Activated naive CD4-positive, alpha-beta T cell treated with anti-CD3 and anti-CD28 coated beads, Interleukin-2, amount 10 ng/mL, durations not matched to agents 7 days and 5 days (primary cell): ENCODE data around the gene PNMA6E.

Experiments used
- CTCF ChIA-PET: fragments of 350-600 bp; sonication (Branson Sonifier 250); formaldehyde crosslinking; loops from one replicate; lab custom pipeline; 2021; ENCODE audit warnings: antibody characterized with exemption; lab: Charles Lee
- DNase-seq: peaks from one replicate; pipeline ENCODE4 v3.0.0-alpha.2; 2020
- H3K27ac Mint-ChIP-seq: one replicate; pipeline ENCODE4 v1.8.0; 2021; ENCODE audit warnings: mild to moderate bottlenecking, moderate library complexity, mixed read lengths
- H3K27me3 Mint-ChIP-seq: one replicate; pipeline ENCODE4 v1.8.0; 2021; ENCODE audit warnings: mild to moderate bottlenecking, mixed read lengths
- H3K36me3 Mint-ChIP-seq: one replicate; pipeline ENCODE4 v1.8.0; 2021; ENCODE audit warnings: mixed read lengths
- H3K4me1 Mint-ChIP-seq: one replicate; pipeline ENCODE4 v1.8.0; 2021; ENCODE audit warnings: mixed read lengths
- H3K4me3 Mint-ChIP-seq: one replicate; pipeline ENCODE4 v1.8.0; 2021; ENCODE audit warnings: mild to moderate bottlenecking, moderate library complexity, mixed read lengths
- H3K9me3 Mint-ChIP-seq: one replicate; pipeline ENCODE4 v1.8.0; 2021; ENCODE audit warnings: mixed read lengths

PNMA6E gene

GRCh38 chrX:153378607-153379006 lies 22.5 kb downstream of the PNMA6E start:
- Mint-ChIP-seq H3K9me3 (no peaks in the 10 kb centered on the region), H3K4me3 (no peak overlapping the region), H3K4me1 (no peaks in the 10 kb centered on the region), H3K27me3 (no peaks in the 10 kb centered on the region), H3K27ac (no peak overlapping the region), H3K36me3 (no peaks in the 10 kb centered on the region)
- DNase-seq: no peak
- CTCF ChIA-PET: no interaction called here

DNA sequence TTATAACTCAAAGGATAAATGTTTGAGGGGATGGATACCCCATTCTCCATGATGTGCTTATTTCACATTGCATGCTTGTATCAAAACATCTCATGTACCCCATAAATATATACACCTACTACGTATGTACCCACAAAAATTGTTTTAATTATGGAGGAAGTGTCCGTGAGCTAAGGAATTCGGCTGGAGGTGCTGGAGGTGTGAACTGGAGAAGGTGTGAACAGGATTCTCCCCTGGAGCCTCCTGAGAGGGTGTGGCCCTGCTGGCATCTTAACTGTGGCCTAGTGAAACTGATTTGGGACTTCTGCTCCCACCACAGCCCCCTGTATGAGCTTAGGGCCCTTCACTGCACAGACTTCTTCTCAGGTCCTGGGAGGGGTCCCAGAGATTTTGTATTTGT lies 23.4 kb downstream of the PNMA6E start:
- H3K4me3 Mint-ChIP-seq: no peak overlapping the region
- CTCF ChIA-PET: no interaction called here

DNA sequence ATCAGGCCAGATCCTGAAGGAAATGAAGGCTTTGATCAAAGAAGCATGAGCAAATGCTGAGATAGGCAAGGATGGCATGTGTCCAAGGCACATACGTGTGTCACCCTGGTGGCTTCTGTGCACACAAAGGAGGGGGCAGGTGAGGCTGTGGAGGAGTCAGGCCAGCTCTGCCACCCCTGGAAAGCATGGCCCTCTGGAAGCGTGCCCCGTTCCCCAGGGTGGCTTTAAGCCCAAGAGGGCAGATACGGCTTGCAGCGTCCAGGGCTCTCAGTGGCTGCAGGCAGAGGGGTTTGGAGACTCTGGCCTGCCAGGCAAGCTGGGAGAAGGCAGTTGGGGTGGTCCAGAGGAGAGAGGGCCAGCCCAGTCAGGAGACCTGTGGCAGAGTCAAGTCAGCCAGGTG lies 25.6 kb downstream of the PNMA6E start:
- no peak for DNase-seq
- peaks cover 1% of the 10 kb centered on the region for H3K4me1 Mint-ChIP-seq
- H3K27me3 Mint-ChIP-seq: peaks cover 3% of the 10 kb centered on the region
- H3K36me3 Mint-ChIP-seq: no peaks in the 10 kb centered on the region
- H3K27ac Mint-ChIP-seq: no peak overlapping the region
- no peaks in the 10 kb centered on the region for H3K9me3 Mint-ChIP-seq
- H3K4me3 Mint-ChIP-seq: no peak overlapping the region
- CTCF ChIA-PET: no interaction called here

More for the DNA sequence above, 23.4 kb downstream of the PNMA6E start:
- H3K27me3 Mint-ChIP-seq: peaks cover 3% of the 10 kb centered on the region
- no peak for DNase-seq
- no peaks in the 10 kb centered on the region for H3K36me3 Mint-ChIP-seq
- no peaks in the 10 kb centered on the region for H3K4me1 Mint-ChIP-seq
- no peaks in the 10 kb centered on the region for H3K9me3 Mint-ChIP-seq
- H3K27ac Mint-ChIP-seq: no peak overlapping the region

DNA sequence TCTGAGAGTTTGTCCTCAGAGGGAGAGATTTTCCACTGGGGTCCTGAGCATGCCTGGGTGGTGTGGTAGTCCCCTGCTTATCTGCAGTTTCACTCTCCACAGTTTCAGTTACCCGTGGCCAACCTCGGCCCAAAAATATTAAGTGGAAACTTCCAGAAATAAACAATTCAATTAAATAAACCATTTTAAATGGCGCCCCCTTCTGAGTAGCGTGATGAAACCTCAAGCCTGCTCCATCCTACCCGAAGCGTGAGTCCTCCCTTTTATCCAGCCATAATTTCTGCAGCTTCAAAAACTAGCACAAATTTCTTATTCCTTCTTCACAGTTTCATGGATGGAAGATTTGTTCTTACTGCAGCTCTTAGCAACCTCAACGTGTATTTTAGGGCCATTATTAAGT lies 26.7 kb downstream of the PNMA6E start:
- no peak overlapping the region for H3K27ac Mint-ChIP-seq
- H3K36me3 Mint-ChIP-seq: no peaks in the 10 kb centered on the region
- peaks cover 3% of the 10 kb centered on the region for H3K4me1 Mint-ChIP-seq
- H3K4me3 Mint-ChIP-seq: no peak overlapping the region
- peaks cover 3% of the 10 kb centered on the region for H3K27me3 Mint-ChIP-seq
- H3K9me3 Mint-ChIP-seq: no peaks in the 10 kb centered on the region
- no peak for DNase-seq
- CTCF ChIA-PET: no interaction called here

- Mint-ChIP-seq H3K27me3 (peaks cover 3% of the 10 kb centered on the region), H3K4me1 (peaks cover 3% of the 10 kb centered on the region), H3K4me3 (no peak overlapping the region), H3K36me3 (no peaks in the 10 kb centered on the region), H3K27ac (no peak overlapping the region), H3K9me3 (no peaks in the 10 kb centered on the region)
- CTCF ChIA-PET: no interaction called here
- DNase-seq: no peak
Measured at GRCh38 chrX:153372949-153373348, 28.2 kb downstream of the PNMA6E start.

GRCh38 chrX:153371256-153371655 lies 29.9 kb downstream of the PNMA6E start:
- CTCF ChIA-PET: no interaction called here
- Mint-ChIP-seq H3K4me1 (peaks cover 3% of the 10 kb centered on the region), H3K27me3 (peaks cover 3% of the 10 kb centered on the region), H3K36me3 (no peaks in the 10 kb centered on the region), H3K27ac (no peak overlapping the region), H3K4me3 (no peak overlapping the region), H3K9me3 (no peaks in the 10 kb centered on the region)
- DNase-seq: no peak

- Mint-ChIP-seq H3K36me3 (peaks cover 2% of the 10 kb centered on the region), H3K27me3 (peaks cover 3% of the 10 kb centered on the region), H3K4me3 (no peak overlapping the region), H3K27ac (no peak overlapping the region), H3K9me3 (no peaks in the 10 kb centered on the region), H3K4me1 (peaks cover 7% of the 10 kb centered on the region)
- no peak for DNase-seq
- CTCF ChIA-PET: no interaction called here
Measured at GRCh38 chrX:153370293-153371055, 30.7 kb downstream of the PNMA6E start.

DNA sequence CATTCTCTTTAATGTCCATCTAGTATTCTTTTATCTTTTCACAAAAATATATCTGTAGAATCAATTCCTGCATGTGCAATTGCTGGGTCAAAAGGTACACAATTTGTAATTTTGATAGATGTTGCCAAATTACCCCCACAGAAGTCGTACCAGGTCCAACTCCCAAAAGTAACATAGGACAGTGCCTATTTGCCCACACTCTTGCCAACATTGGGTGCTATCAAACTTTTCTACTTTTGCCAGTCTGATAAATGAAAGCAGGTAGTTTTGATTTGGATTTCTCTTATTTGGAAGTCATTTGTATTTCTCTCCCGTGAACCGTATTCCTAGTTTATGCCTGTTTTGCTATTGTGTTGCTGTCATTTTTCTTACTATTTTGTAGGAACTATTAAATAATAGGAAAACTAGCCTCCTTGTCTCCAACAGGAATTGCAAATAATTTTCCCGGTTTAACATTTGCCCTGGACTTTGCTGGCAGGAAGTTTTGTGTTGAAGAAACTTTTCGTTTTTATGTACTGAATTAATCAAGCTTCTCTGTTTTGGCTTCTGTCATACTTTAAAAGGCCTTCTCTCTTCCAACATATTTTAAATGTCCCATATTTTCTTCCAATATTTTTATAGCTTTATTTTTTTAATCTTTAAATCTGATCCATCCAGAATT lies 34.1 kb downstream of the PNMA6E start:
- DNase-seq: no peak
- CTCF ChIA-PET: no interaction called here
- H3K4me3 Mint-ChIP-seq: no peak overlapping the region
- H3K27ac Mint-ChIP-seq: no peak overlapping the region
- H3K9me3 Mint-ChIP-seq: no peaks in the 10 kb centered on the region
- peaks cover 7% of the 10 kb centered on the region for H3K4me1 Mint-ChIP-seq
- no peaks in the 10 kb centered on the region for H3K27me3 Mint-ChIP-seq
- H3K36me3 Mint-ChIP-seq: peaks cover 2% of the 10 kb centered on the region

DNA sequence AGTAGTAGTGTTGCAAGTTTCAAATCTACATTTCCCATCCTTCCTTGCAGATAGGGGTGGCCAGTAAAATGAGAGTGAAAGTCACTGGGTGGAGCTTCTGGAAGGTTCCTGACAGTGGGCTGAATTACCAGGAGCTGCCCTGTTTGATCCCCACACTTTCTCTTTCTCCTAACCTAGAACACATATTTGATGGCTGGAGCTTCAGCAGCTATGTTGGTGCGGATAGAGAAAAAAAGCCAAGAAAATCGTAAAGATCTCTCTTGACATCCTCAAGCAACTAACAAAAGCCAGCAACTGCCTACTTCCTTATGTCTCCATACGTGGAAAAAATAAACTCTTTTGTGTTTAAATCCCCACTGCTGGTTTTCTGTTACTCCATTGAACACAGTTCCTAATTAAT lies 35.0 kb downstream of the PNMA6E start:
- DNase-seq: no peak
- H3K4me3 Mint-ChIP-seq: no peak overlapping the region
- H3K27ac Mint-ChIP-seq: no peak overlapping the region
- peaks cover 7% of the 10 kb centered on the region for H3K4me1 Mint-ChIP-seq
- CTCF ChIA-PET: no interaction called here
- H3K27me3 Mint-ChIP-seq: no peaks in the 10 kb centered on the region
- H3K9me3 Mint-ChIP-seq: no peaks in the 10 kb centered on the region
- H3K36me3 Mint-ChIP-seq: peaks cover 2% of the 10 kb centered on the region

DNA sequence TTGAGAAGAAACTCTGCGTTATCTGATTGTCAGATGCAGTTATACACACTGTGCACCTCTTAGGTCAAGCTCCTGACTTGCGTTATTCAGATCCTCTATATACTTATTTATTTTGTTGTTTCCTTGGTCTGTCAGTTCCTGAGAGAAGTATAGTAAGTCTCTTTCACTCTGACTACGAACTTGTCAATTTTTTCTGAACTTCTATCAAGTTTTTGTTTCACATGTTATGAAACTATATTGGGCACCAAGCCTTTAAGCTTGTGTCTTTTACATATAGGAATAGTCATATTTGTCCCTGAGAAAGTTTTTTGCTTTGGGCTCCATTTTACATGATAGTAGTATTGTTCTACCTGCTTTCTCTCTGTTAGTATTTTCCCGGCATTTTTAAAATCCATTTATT lies 35.5 kb downstream of the PNMA6E start:
- H3K36me3 Mint-ChIP-seq: peaks cover 2% of the 10 kb centered on the region
- DNase-seq: no peak
- no peak overlapping the region for H3K27ac Mint-ChIP-seq
- H3K9me3 Mint-ChIP-seq: no peaks in the 10 kb centered on the region
- CTCF ChIA-PET: no interaction called here
- H3K4me3 Mint-ChIP-seq: no peak overlapping the region
- no peaks in the 10 kb centered on the region for H3K27me3 Mint-ChIP-seq
- peaks cover 6% of the 10 kb centered on the region for H3K4me1 Mint-ChIP-seq

DNA sequence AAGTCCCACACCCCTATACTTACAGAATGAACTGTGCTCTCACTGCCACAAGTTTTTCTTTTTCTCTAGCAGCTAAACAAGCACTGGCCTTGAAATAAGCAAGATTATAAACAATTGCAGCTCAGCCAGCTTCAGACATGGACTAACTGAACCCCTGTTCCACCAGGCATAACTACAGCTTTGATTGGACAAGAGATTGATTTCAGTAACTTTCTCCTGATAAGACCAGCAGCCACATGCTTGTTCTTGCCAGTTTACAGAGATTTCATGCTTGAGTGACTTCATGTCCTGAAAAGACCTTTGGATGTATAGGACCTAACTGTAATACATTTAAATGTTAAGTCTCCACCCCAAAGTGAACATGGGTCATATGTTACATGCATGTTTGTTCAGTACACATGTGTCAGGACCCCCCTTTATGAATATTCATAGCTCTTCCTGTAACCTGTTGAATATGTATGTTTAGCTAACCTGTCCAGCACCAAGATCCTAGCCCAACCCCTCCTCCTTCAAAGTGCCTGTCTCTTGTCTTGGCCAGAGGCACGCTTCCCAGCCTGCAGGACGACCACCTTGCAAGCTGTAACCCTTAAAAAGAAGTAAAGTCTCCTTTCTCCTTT lies 39.3 kb downstream of the PNMA6E start:
- H3K4me1 Mint-ChIP-seq: peaks cover 4% of the 10 kb centered on the region

GRCh38 chrX:153357877-153358276 lies 43.3 kb downstream of the PNMA6E start:
- CTCF ChIA-PET: no interaction called here
- H3K27me3 Mint-ChIP-seq: no peaks in the 10 kb centered on the region
- H3K9me3 Mint-ChIP-seq: peaks cover 11% of the 10 kb centered on the region
- DNase-seq: no peak
- no peaks in the 10 kb centered on the region for H3K4me1 Mint-ChIP-seq
- no peak overlapping the region for H3K27ac Mint-ChIP-seq
- peaks cover 18% of the 10 kb centered on the region for H3K36me3 Mint-ChIP-seq
- H3K4me3 Mint-ChIP-seq: no peak overlapping the region

More for the DNA sequence above, 39.3 kb downstream of the PNMA6E start:
- DNase-seq: no peak
- Mint-ChIP-seq H3K27ac (no peak overlapping the region), H3K9me3 (peaks cover 8% of the 10 kb centered on the region), H3K36me3 (peaks cover 17% of the 10 kb centered on the region), H3K4me3 (no peak overlapping the region), H3K27me3 (no peaks in the 10 kb centered on the region)
- CTCF ChIA-PET: no interaction called here

DNA sequence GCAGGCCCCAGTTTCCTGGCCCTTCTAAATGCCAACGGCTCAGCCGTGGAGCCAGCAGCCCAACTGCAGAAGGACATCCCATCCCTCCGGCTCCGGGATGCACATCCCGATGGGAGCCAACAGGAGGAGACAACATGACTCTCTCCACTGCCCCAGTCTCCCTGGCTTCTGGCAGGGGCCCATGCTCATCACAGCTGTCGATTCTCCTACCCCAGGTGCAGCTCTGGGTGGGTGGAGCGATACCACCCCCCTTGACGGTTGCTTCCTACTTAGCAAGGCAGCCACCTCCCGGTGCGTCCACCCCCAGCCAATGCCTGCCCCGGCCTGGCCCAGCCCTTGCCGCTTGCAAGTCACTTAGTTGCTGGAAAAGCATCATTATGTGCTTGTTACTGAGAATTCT lies 47.7 kb downstream of the PNMA6E start:
- no peak overlapping the region for H3K4me3 Mint-ChIP-seq
- H3K9me3 Mint-ChIP-seq: peaks cover 8% of the 10 kb centered on the region
- no peak for DNase-seq
- H3K36me3 Mint-ChIP-seq: peaks cover 33% of the 10 kb centered on the region
- no peaks in the 10 kb centered on the region for H3K27me3 Mint-ChIP-seq
- H3K4me1 Mint-ChIP-seq: peaks cover 4% of the 10 kb centered on the region
- no peak overlapping the region for H3K27ac Mint-ChIP-seq
- CTCF ChIA-PET: no interaction called here

- Mint-ChIP-seq H3K4me3 (no peak overlapping the region), H3K9me3 (peaks cover 8% of the 10 kb centered on the region), H3K36me3 (peaks cover 37% of the 10 kb centered on the region), H3K4me1 (peaks cover 4% of the 10 kb centered on the region), H3K27ac (no peak overlapping the region), H3K27me3 (no peaks in the 10 kb centered on the region)
- no peak for DNase-seq
- CTCF ChIA-PET: no interaction called here
Measured at GRCh38 chrX:153352858-153353257, 48.3 kb downstream of the PNMA6E start.

- H3K4me1 Mint-ChIP-seq: peaks cover 4% of the 10 kb centered on the region
- CTCF ChIA-PET: no interaction called here
- H3K36me3 Mint-ChIP-seq: peaks cover 36% of the 10 kb centered on the region
- H3K27ac Mint-ChIP-seq: no peak overlapping the region
- no peak for DNase-seq
- H3K27me3 Mint-ChIP-seq: no peaks in the 10 kb centered on the region
- peaks cover 3% of the 10 kb centered on the region for H3K9me3 Mint-ChIP-seq
- H3K4me3 Mint-ChIP-seq: no peak overlapping the region
Measured at GRCh38 chrX:153351981-153352380, 49.2 kb downstream of the PNMA6E start.
